CMK (cell line): Measurements from ENCODE around the gene GATAD1.
"Not testable (repeated sequence)": the region's sequence is repeated elsewhere in the genome, so short reads cannot be mapped to it uniquely, and the experiment has no call there.

Experiments used
- DNase-seq: peaks from one replicate; pipeline ENCODE4 v3.0.0-alpha.2; 2010; ENCODE audit warnings: low read depth

Gene GATAD1

DNA sequence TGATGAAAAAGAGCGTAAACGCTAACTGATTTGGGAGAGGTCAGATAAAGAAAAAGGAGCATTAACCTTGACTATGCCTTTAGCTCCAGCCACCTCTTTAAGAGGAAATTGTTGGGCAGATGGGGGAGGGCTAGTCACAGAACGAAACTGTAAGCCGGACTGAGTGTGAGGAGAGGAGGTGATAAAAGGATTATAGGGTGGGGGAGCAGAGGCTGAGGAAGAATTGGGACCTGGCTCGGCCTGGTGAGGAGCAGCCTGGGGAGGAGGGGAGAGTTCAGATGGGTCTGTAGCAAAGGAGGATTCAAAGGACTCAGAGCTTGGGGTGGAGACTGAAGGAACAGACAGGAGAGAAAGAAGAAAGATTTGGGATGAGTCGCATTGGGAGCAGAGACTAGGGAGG lies 36.3 kb downstream of the GATAD1 start:
- DNase-seq, result not testable (repeated sequence)

DNA sequence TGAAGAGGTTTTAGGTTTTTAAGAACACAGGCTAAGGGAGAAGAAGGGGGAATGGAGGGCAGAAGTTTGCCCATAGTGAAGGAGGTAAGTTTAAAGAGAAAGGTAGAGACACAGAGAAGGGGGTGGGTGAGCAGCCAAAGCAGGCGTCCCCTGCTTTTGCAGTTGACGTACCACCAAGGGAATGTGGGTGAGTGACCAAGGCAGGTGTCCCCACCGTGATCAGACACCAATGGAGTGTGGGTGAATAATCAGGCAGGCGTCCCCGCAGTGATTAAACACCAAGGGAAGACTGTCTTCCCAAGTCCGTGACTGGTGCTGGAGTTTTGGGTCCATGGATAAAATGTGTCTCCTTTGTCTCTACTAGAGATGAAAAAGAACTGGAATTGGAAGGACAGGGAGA lies 36.9 kb downstream of the GATAD1 start:
- not testable (repeated sequence) for DNase-seq

DNA sequence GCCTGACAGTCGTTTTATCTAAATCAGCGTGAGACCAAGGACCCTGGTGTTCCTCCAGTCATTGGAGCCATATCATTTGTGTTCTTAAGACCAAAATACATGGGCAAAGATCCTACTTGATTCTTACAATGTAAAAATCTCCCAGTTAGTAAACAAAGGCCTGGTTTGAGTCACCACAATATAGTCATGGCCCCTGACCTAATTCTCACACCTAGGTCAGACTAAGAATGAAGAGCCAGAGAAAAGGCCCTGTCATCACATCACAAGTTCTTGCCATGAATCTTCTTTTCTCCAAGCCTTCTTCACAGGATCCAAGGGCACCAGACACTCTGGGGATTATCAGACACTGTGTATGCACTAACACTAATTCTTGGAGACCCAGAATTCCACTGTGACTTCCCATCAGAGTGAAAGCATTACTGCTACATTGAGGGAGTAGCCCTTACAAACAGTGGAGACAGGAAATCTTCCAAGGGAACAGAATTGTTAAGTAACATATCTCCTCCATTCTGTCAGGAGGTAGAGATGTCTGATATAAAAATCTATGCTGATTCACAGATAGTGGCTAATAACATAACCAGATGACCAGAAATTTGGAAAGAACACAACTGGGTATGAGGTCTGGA lies 38.1 kb downstream of the GATAD1 start:
- DNase-seq, result no peak

DNA sequence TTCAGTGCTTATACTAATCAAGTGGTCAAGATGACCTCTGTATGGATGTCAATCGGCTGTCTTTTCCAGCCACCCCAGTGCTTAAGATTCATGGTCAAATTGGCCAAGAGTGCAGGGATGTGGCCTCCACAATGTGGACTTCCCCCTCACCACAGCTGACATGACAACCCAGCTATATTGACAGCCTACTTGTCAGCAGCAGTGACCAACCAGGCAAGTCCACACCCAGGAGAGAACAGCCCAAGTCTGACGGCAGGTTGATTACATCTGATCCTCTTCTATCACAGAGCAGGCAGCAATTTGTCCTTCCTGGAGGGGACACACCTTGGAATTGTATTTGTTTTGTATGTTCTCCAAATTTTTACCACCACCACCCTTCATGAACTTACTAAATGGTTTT lies 38.7 kb downstream of the GATAD1 start:
- DNase-seq, result no peak

DNA sequence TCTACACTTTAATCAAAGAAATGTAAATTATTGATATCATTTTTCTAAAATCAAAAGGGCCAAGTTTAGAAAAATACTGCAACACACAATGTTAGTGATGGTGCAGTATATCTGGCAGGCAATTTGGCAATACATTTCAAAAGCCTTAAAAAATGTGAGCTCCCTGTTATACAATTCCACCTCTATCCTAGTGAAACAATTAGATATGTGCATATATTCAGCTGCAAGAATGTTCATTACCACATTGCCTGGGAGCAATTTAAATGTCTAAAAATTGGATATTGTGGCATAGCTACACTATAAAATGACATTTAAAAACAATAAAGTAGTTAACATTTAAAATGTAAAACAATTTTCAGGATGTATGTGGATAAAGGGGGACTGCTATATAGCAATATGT lies 40.5 kb downstream of the GATAD1 start:
- DNase-seq, result no peak

DNA sequence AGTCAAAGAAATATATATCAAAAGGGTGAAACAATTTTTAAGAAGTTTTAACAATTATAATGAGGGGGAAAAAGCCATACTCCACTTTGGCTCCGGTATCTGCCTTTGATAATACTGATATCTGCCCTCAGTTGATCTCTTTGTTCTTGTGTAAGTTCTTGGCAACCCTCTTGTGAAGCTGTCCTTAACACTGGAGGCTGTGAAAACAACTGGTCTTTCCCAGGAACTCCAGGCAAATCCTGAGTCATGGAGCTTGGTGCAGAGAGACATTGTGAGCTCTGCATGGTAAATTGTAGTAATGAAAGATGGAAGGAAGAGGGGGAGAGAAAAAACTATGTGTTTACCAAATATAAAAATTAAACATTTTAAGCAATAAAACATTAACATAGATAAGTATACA lies 42.4 kb downstream of the GATAD1 start:
- DNase-seq, result no peak

DNA sequence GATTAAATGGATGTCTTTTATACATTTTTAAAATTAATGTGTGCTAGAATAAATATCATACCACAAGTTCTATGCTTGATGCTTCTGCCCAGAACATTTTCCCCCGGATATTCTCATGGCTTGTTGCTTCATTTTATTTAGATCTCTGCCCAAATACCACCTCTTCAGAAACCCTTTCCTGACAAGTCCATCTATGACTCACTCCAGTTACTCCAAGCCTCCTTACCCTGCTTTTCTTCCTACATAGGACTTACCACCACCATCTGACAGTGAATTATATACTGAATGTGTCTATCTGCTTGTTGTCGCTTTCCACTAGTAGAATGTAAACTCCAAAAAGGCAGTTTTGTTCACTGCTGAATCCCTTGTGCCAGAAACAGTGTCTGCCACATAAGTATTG lies 49.6 kb downstream of the GATAD1 start:
- no peak for DNase-seq

DNA sequence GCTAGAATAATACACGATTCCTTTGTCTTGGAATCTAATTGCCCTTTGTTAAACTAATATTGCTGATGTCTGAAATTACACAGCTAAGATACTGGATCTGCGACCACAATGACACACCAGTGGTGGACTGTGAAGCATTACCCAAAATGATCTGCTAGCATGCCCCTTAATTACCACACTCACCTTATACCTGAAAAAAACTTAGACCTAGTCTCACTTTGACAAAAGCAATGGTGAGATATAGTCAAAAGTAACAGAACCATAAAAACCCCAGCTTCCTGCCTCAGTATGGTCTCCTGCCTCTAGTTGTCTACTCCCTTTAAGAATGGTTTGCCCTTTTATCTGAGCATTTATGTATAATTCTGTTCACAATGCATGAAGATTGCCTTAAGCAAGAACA lies 51.3 kb downstream of the GATAD1 start:
- no peak for DNase-seq

DNA sequence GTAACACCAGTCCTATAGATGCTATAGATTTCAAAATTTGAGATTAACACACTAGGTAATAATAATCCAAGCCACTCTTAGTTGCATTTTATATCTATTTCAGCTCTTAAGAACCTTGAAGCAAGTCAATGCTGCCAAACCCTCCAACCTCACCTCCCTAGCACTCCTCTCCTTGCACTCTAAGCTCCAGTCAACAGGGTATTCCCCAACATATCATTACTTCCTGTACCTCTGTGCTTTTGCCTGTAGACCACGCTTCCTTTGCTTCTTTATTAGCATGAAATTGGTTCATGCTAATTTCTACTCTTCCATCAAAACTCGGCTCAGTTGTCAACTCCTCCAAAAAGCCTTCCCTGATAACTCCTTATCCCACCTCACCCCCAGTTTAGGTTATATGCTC lies 56.5 kb downstream of the GATAD1 start:
- no peak for DNase-seq

DNA sequence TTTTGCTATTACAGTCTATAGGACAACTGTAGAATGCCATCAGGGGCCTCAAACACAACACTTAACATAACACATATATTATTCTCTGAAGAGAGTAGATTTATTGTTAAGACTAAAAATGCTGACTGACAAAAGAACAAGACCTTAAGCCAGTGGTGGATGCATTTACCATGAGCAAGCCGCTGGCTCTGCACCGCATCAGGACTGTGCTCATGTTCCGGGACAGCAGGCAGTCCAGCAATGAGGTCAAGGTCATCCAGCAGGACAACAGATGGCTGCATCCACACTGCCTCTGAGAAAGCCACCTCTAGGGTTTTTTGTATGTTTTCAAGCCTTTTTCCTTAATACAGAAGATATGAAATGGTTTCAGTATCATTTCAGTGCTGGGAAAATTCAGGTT lies 57.3 kb downstream of the GATAD1 start:
- no peak for DNase-seq

DNA sequence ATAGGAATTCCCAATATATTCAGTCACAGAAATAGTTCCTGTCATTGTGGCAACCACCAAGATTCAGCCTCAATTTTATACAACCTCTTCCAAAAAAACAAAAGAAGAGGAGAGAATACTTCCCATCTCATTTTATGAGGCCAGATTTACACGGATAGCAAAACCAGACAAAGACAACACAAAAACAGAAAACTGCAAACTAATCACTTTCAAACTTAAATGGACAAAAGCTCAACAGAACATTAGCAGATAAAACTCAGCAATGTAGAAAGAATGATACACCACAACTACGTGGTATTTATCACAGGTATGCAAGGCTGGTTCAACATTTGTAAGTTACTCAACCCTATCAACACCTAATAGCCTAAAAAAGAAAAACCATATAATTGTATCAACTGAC lies 59.1 kb downstream of the GATAD1 start:
- no peak for DNase-seq

DNA sequence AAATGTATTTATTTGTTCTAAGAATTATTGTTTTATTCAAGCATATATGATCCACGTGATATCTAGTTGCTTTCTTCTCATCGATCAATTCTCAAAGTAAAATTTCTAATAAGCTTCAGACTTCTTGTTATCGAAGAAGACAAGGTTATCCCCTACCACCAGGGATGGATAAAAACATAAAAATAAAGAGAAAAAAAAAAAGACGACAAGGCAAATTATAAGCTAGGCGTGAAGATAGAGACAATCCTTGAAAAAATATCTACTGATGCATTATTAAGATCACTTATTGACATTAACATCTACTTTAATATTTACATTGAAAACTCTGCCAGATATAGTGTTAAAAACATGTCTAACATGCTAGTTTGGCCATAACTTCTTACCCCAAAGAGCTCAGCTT lies 61.7 kb downstream of the GATAD1 start:
- no peak for DNase-seq
